GM12878 (cell line): Measurements from ENCODE around the gene ACSM4.

Experiments
- CEBPB ChIP-seq, 2 experiments: fragments of 150-350 bp in 1 of 2; IDR thresholded peaks; 2 replicates each; pipeline ENCODE4 v1.6.1; 2012 to 2014; ENCODE audit warnings: low read depth in 2 of 2, low read length in 2 of 2, borderline replicate concordance in 1 of 2, inconsistent platforms in 1 of 2
- EGR1 ChIP-seq, 2 experiments: IDR thresholded peaks; 1 replicate in 1 of 2; 2 replicates in 1 of 2; pipeline ENCODE4 v1.6.1; 2011 to 2012; ENCODE audit warnings: low read depth in 2 of 2, low read length in 2 of 2, borderline replicate concordance in 1 of 2, mild to moderate bottlenecking in 1 of 2, moderate library complexity in 1 of 2
- EP300 ChIP-seq, 2 experiments: fragments of 150-350 bp in 1 of 2; IDR thresholded peaks; 2 replicates each; pipeline ENCODE4 v1.6.1; 2011 to 2012; ENCODE audit warnings: low read depth in 2 of 2, low read length in 2 of 2, borderline replicate concordance in 1 of 2, improper control_type of control experiment in 1 of 2, inconsistent platforms in 1 of 2; ENCODE audit not compliant: control insufficient read depth in 1 of 2
- HDAC6 ChIP-seq: fragments of 200-600 bp; sonication (generic); IDR thresholded peaks from one replicate; pipeline ENCODE4 v1.8.0; 2017; ENCODE audit warnings: antibody characterized with exemption; ENCODE audit not compliant: unreplicated experiment
- MYC ChIP-seq: IDR thresholded peaks from 2 replicates; pipeline ENCODE4 v1.6.1; 2011; ENCODE audit warnings: mild to moderate bottlenecking, low read length, moderate library complexity, inconsistent platforms; ENCODE audit not compliant: insufficient read depth, insufficient replicate concordance, insufficient read length, severe bottlenecking
- NBN ChIP-seq: fragments of 450-650 bp; IDR thresholded peaks from 2 replicates; pipeline ENCODE4 v1.6.1; 2016
- NR2C1 ChIP-seq: fragments of 450-650 bp; IDR thresholded peaks from 2 replicates; pipeline ENCODE4 v1.6.1; 2017; ENCODE audit warnings: antibody characterized with exemption, mild to moderate bottlenecking, moderate library complexity
- NRF1 ChIP-seq: conservative IDR thresholded peaks from 2 replicates; pipeline ENCODE4 v1.6.1; 2011; ENCODE audit warnings: mild to moderate bottlenecking, low read depth, low read length, improper control_type of control experiment
- POLR2A ChIP-seq: IDR thresholded peaks from 2 replicates; pipeline ENCODE4 v1.6.1; 2011; ENCODE audit warnings: low read depth, mild to moderate bottlenecking, low read length
- POLR2AphosphoS2 ChIP-seq: IDR thresholded peaks from 2 replicates; pipeline ENCODE4 v1.6.1; 2011; ENCODE audit warnings: low read depth, mild to moderate bottlenecking, low read length, improper control_type of control experiment, moderate library complexity
- RELA ChIP-seq: fragments of 450-650 bp; IDR thresholded peaks from 2 replicates; pipeline ENCODE4 v1.8.0; 2014; ENCODE audit warnings: borderline replicate concordance; ENCODE audit not compliant: partially characterized antibody
- TF ChIP-seq, protein P1 (sequence below), 3 experiments: IDR thresholded peaks in 2 of 3; conservative IDR thresholded peaks in 1 of 3; 2 replicates each; pipeline ENCODE4 v1.5.1; 2011; ENCODE audit warnings: low read depth in 3 of 3, low read length in 3 of 3, mild to moderate bottlenecking in 3 of 3, control low read depth in 2 of 3, moderate library complexity in 2 of 3, inconsistent platforms in 1 of 3, mixed read lengths in 1 of 3; ENCODE audit not compliant: control insufficient read depth in 2 of 3, insufficient read depth in 1 of 3; ENCODE audit errors: extremely low read depth in 1 of 3
- TF ChIP-seq, protein P2 (sequence below): IDR thresholded peaks from 2 replicates; pipeline ENCODE4 v1.6.1; 2011; ENCODE audit warnings: mild to moderate bottlenecking, low read depth, low read length, moderate library complexity; ENCODE audit not compliant: insufficient replicate concordance
- TF ChIP-seq, protein P3 (sequence below): IDR thresholded peaks from 2 replicates; pipeline ENCODE4 v1.6.1; 2012; ENCODE audit warnings: mild to moderate bottlenecking, low read depth, low read length

DNA sequence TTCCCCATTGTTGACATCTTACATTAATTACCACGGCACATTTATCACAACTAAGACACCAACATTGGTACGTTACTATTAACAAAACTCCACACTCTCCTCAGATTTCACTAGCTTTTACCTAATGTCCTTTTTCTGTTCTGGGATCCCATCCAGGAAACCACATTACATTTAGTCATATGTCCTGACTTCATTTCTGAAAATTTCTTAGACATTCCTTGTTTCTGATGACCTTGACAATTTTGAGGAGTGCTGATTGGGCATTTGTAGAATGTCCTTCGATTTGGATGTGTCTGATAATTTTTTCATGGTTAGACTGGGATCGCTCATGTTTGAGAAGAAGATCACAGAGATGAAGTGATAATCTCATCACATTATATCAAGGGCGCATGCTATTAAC lies 34.6 kb upstream of the ACSM4 start:
- TF ChIP-seq NBN (no peak), NR2C1 (no peak), RELA (no peak), HDAC6 (no peak), EGR1 (IDR thresholded peaks at IDR 0.05; ENCODE audit: borderline replicate concordance in 1 of 2, low read depth in 2 of 2, low read length in 2 of 2) (no peak), CEBPB (IDR thresholded peaks at IDR 0.05; ENCODE audit: borderline replicate concordance in 1 of 2, low read depth in 2 of 2, low read length in 2 of 2) (no peak), POLR2AphosphoS2 (no peak), MYC (no peak), NRF1 (no peak), POLR2A (no peak), EP300 (IDR thresholded peaks at IDR 0.05; ENCODE audit: borderline replicate concordance in 1 of 2, control insufficient read depth in 1 of 2, low read depth in 2 of 2, low read length in 2 of 2) (no peak)
- TF ChIP-seq, protein P1, sequence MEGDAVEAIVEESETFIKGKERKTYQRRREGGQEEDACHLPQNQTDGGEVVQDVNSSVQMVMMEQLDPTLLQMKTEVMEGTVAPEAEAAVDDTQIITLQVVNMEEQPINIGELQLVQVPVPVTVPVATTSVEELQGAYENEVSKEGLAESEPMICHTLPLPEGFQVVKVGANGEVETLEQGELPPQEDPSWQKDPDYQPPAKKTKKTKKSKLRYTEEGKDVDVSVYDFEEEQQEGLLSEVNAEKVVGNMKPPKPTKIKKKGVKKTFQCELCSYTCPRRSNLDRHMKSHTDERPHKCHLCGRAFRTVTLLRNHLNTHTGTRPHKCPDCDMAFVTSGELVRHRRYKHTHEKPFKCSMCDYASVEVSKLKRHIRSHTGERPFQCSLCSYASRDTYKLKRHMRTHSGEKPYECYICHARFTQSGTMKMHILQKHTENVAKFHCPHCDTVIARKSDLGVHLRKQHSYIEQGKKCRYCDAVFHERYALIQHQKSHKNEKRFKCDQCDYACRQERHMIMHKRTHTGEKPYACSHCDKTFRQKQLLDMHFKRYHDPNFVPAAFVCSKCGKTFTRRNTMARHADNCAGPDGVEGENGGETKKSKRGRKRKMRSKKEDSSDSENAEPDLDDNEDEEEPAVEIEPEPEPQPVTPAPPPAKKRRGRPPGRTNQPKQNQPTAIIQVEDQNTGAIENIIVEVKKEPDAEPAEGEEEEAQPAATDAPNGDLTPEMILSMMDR (IDR thresholded peaks at IDR 0.05 in 2 of 3, conservative IDR thresholded peaks at IDR 0.05 in 1 of 3; ENCODE audit: control insufficient read depth in 2 of 3, extremely low read depth in 1 of 3, insufficient read depth in 1 of 3, low read depth in 3 of 3, low read length in 3 of 3), result no peak
- TF ChIP-seq, protein P2, sequence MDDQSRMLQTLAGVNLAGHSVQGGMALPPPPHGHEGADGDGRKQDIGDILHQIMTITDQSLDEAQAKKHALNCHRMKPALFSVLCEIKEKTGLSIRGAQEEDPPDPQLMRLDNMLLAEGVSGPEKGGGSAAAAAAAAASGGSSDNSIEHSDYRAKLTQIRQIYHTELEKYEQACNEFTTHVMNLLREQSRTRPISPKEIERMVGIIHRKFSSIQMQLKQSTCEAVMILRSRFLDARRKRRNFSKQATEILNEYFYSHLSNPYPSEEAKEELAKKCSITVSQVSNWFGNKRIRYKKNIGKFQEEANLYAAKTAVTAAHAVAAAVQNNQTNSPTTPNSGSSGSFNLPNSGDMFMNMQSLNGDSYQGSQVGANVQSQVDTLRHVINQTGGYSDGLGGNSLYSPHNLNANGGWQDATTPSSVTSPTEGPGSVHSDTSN, result no peak
- TF ChIP-seq, protein P3, sequence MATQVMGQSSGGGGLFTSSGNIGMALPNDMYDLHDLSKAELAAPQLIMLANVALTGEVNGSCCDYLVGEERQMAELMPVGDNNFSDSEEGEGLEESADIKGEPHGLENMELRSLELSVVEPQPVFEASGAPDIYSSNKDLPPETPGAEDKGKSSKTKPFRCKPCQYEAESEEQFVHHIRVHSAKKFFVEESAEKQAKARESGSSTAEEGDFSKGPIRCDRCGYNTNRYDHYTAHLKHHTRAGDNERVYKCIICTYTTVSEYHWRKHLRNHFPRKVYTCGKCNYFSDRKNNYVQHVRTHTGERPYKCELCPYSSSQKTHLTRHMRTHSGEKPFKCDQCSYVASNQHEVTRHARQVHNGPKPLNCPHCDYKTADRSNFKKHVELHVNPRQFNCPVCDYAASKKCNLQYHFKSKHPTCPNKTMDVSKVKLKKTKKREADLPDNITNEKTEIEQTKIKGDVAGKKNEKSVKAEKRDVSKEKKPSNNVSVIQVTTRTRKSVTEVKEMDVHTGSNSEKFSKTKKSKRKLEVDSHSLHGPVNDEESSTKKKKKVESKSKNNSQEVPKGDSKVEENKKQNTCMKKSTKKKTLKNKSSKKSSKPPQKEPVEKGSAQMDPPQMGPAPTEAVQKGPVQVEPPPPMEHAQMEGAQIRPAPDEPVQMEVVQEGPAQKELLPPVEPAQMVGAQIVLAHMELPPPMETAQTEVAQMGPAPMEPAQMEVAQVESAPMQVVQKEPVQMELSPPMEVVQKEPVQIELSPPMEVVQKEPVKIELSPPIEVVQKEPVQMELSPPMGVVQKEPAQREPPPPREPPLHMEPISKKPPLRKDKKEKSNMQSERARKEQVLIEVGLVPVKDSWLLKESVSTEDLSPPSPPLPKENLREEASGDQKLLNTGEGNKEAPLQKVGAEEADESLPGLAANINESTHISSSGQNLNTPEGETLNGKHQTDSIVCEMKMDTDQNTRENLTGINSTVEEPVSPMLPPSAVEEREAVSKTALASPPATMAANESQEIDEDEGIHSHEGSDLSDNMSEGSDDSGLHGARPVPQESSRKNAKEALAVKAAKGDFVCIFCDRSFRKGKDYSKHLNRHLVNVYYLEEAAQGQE, result no peak
